GM19467 (cell line): ENCODE results near the gene NFIB.

Experiments
- ATAC-seq: cut with Tn5 transposase; IDR thresholded peaks from one replicate; pipeline ENCODE4 v1.9.1; 2021; ENCODE audit warnings: mild to moderate bottlenecking, moderate library complexity; ENCODE audit not compliant: unreplicated experiment

The NFIB gene

DNA sequence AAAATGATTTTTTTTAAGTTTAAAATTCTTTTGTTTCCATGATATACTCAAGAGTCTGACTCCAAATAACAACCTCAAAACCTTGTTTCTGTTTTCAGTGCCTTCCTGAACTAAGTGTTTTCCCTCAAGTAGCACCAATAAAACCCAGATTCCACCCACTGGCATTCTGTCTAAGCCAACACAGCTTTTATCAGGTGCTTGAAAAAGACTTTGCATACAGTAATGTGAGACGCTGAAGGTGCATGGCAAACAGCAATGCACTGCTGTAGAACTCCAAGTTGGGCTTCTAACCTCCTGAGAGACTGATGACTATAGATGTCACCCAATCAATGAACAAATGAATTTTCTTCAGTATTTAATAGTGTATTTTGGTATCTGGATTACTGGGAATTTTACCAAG, 95.7 kb downstream of the NFIB start:
- no peak for ATAC-seq

DNA sequence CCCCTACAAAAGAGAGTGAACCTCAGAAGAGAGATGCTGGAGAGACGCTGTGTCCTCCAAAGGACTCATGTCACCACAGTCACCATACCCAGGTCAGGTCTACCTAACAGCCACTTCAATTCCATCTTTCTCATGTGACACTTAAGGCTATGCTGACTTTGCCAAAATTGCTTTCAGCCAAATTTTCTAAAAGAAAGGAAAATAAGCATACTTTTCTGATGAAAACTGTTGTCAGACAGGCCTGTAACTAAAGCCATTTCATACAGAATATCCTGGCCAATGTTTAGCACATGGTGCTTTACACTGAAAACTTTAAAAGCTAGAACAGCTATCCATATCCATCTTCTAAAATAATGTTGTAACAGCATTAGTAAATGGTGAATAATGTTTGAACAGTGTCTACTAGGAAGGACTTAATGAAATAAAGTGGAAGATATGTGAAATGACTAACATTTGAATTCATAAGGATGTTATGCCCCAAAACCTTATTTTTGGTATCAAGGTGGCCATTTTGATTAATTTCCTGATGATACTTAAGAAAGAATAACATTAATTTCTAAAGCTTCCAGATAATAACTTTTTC, 97.2 kb downstream of the NFIB start:
- ATAC-seq = no peak

DNA sequence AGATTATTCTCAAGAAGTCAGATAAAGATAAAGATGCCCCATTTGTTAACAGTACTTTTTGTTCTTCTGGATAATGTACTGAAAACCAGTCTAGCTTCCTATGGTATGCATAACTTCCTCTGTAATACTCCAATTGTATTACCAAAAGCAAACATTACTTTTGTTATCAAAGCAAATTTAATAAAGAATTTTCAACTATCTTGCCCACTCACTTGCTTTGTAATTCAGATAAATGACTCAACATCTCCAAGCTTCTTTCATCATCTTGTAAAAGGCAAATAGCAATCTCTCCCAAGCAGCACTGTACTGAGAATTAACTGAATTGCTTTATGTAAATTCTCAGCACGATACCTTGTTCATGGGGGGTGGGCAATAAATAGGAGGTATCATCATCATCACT, 98.3 kb downstream of the NFIB start:
- no peak for ATAC-seq

DNA sequence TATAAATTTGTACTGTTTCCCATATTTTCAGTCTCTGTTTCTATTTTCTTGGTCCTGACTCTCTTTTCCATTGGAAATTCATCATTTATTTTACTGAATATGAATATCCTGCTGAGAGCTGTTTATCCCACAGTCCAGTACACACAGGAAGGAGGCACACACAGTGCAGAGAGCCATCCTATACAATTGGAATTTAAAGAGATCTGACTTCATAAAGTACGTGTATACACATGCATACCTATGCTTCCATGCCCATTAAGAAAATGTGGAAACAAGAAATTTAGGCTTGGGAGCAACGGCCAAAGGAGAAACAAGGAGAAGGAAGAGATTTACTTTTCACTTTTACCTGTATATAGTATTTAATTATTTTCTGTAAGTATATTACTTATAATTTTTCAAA, 99.2 kb downstream of the NFIB start:
- no peak for ATAC-seq

DNA sequence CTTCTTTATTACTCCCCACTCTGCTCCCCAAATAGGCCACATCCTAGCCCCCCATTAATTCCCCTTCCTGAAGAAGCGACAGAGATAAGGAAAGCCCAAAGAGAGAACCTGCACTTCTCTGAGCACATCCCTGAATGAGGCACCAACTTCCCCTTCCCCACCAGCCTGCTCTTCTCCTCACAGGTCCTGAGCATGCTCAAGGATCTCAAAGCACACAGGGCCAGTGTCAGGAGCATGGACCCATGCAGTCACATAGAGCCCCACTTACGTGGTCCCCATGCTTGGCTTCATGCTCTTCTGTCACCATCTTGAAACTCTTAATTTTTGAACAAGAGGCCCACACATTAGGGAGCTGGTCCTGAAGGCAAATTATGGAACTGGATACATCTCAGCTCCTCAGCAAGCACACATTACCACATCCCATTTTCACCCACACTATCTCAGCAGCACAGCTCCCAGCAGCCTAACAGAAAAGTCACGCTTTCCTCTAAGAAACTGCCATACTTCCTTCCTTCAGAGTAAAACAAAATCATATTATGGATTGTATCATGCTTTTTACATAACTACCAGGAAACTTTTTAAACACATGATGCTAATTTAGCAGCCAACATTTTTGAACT, 99.8 kb downstream of the NFIB start:
- no peak for ATAC-seq

GRCh38 chr9:14213504-14213903, 100.4 kb downstream of the NFIB start:
- ATAC-seq = no peak

DNA sequence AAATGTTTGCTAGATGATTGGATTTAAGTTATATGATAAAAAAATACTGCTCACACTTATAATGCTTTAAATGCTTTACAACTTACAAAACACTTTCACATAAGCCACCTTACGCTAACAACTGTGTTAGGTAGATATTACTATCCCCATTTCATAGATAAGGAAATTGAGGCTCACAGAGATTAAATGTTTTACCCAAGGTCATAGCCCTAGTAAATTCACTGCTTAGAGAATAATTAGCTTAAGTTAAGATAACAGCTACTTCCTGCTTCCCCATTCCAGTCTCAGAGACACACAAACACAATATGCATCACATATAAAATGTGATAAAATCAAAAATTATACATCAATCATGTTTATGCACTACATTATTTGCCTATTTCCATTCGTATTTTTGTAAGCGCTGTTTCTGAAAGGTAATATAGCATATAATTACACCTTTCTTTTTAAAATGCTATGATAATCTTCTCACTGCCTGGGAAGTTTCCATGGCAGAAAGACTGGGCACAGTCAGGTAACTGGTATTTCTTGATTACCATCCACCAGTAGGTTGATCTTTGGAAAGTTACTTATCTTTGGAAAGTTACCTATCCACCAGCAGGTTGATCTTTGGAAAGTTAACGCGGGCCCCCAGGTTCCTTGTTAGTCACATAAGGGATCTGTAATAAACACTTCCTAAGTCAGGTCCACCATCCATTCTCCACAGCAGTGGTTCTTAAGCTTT, 101.1 kb downstream of the NFIB start:
- ATAC-seq = no peak

- ATAC-seq = no peak
Observed at GRCh38 chr9:14212077-14212476, 101.9 kb downstream of the NFIB start.

- ATAC-seq = no peak
Observed at GRCh38 chr9:14211564-14211963, 102.4 kb downstream of the NFIB start.

DNA sequence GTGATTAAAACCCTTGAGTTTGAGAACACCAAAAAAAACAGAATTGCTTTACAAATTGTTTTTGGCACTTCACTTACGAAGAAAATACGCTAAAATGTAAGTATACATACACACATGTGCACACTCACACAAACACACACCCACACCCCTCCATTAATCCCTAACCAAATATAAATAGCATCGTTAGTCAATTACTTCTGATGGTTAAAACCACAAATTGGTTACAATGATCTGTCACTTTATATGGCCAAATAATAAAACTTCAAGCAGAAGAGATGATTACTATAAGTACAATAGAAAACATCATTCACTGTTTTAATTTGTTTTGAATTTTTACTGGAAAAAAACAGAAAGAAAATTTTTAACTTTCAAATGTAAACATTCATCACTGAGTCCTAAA, 103.5 kb downstream of the NFIB start:
- no peak for ATAC-seq

DNA sequence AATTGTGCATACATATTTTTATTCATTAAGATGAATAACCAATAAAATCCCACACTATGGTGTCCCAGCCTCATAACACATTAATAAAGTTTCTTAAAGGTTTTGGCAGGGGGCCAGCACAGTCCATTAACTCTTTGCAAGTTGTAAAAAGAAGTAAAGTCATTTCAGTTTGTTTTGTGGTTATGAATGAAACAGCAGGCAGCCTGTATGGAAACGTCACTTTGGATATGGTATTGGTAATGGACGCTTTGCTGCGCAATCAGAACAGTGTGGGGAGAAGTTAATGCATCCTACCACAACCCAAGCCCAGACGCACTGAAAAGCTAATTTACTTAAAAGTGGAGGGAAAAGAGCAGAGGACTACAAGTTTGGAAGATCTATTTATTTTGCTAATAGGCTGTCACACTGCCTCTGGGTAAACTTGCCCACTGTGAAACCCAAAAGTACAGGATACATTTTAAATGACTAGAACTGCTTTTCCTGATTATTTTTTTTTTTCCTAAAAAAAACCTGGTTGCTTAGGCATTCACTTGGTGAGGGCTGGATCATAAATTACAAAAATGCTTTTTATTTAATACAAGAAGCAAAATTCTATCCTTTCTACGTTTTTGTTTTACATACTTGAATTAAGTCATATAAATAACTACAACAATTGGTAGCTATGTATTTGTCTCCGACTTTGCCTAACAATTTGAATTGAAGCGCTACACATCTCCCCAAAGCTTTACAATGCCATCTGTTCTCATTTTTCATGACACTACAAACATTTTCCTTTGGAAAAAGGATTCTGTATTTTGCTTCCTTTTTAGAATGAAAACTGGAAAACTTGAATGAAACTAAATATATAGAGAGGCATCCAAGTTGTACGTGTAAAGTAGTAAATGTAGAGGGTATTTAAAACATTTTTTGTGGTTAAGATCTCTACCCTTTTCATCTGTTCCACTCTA, 104.3 kb downstream of the NFIB start:
- ATAC-seq = no peak

GRCh38 chr9:14207352-14207995, 106.5 kb downstream of the NFIB start:
- no peak for ATAC-seq

- no peak for ATAC-seq
Observed at GRCh38 chr9:14205463-14205862, 108.5 kb downstream of the NFIB start.

GRCh38 chr9:14203356-14204056, 110.4 kb downstream of the NFIB start:
- no peak for ATAC-seq

DNA sequence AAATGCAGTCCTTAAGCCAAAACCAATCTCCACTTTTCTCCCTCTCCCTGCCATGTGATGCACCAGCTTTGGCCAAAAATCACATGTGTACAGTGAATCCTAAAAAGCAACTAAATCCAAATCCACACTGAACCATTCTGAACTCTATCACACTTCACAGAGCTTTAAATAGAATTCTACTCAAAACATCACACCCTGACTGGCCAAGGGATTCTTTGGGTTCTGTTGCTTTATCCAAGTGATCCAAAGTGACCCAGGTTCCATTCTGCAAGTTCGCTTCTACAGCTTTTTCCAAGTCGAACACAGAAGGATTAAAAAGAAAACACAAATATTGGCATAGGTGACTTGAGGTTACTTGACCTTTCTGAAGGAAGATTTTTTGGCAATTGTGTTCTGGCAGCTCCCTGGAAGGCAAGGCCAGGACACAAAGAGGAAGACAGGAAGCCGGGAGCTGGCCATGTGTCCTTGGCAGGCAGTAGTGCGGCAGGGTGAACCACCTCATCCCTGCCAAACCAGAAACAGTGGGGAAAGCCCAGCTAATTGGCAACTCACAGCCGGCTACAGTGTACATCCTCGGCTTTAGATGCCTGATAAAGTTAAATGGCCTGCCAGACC, 115.0 kb downstream of the NFIB start:
- ATAC-seq = no peak

GRCh38 chr9:14198047-14198840, 115.7 kb downstream of the NFIB start:
- no peak for ATAC-seq

DNA sequence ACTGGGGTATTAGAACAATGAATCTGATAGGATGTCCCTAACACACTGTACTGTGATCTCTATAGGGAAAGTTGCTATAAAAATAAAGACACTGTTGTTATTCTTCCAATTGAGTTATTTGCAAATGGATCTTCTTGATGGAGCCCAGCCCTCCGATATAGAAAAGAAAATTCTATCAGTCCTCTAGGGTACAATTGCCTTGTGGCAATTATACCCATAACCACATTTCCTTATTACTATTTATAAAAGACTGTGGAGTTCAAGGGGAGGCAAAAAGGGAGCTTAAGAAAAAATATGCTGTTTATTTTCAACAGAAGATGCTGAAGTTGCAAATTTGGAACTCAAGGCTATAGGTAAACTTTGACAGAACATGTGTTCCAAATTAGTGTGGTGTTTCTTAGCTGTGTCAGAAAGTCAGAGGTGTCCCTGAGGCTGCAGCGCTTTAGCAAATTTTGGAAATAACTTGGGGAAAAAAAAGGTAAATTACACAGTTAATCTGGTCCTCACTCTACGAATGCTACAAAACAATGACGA, 116.5 kb downstream of the NFIB start:
- ATAC-seq = no peak

- no peak for ATAC-seq
Observed at GRCh38 chr9:14193328-14193990, 120.5 kb downstream of the NFIB start.
